HepG2 (cell line): Measurements from ENCODE around the gene UNC13D. TPM values are rescaled to one million over a fixed set of nuclear protein-coding genes. Genes with fewer than 3 reads are reported as not detected.

Source experiments
- ATAC-seq: fragments of 200-7000 bp; cut with Tn5 transposase; 3 replicates; pipeline ENCODE4 v1.9.1; 2020; ENCODE audit warnings: mild to moderate bottlenecking, moderate library complexity
- BruUV-seq: library from RNA; stranded (reverse); fragments of 400-500 nt; replicated peaks from 2 replicates; lab custom pipeline; 2021; lab: Mats Ljungman, UMichigan
- CTCF ChIA-PET: fragments of 300-600 bp; formaldehyde crosslinking; extraction: SDS; loops from one replicate; lab custom pipeline; 2021; ENCODE audit warnings: low total read pairs, inconsistent platforms, low intra/inter-chr PET ratio; lab: Yijun Ruan, JAX
- POLR2A ChIA-PET: fragments of 350-600 bp; sonication (Branson Sonifier 250); formaldehyde crosslinking; loops from one replicate; lab custom pipeline; 2020; ENCODE audit warnings: antibody characterized with exemption, inconsistent platforms; lab: Yijun Ruan, JAX
- DNase-seq: peaks from one replicate; pipeline ENCODE4 v3.0.0-alpha.2; 2015; ENCODE audit warnings: low spot score
- FAIRE-seq: peaks from 3 replicates; lab custom pipeline; 2011; peaks lifted over from hg19 to GRCh38; lab: Jason Lieb, UNC
- H2AFZ ChIP-seq: one replicate; pipeline ENCODE4 v1.6.1; 2011; ENCODE audit warnings: low read length, inconsistent platforms
- H3K27ac ChIP-seq: fragments of 300-600 bp; 3 replicates; pipeline ENCODE4 v1.8.0; 2011; ENCODE audit warnings: mixed run types, mild to moderate bottlenecking, mixed read lengths, low read length, inconsistent platforms; ENCODE audit not compliant: insufficient read depth; ENCODE audit errors: extremely low read length
- H3K27me3 ChIP-seq, 2 experiments: fragments of 200-600 bp in 1 of 2; 2 replicates in 1 of 2; 3 replicates in 1 of 2; pipeline versions ENCODE4 v1.6.0 to v1.8.0; 2011; ENCODE audit warnings: low read length in 2 of 2, mild to moderate bottlenecking in 2 of 2, moderate library complexity in 2 of 2, inconsistent platforms in 1 of 2; ENCODE audit not compliant: insufficient read depth in 2 of 2, control insufficient read depth in 1 of 2
- H3K36me3 ChIP-seq, 2 experiments: fragments of 200-600 bp in 1 of 2; replicated peaks in 1 of 2; 2 replicates in 1 of 2; 3 replicates in 1 of 2; pipeline versions ENCODE4 v1.5.1 to v1.8.0; 2011; ENCODE audit warnings: low read length in 2 of 2, inconsistent platforms in 1 of 2; ENCODE audit not compliant: insufficient read depth in 2 of 2, control insufficient read depth in 1 of 2
- H3K4me1 ChIP-seq: 2 replicates; pipeline ENCODE4 v1.5.1; 2012; ENCODE audit warnings: low read length, inconsistent platforms; ENCODE audit not compliant: insufficient read depth
- H3K4me2 ChIP-seq: 2 replicates; pipeline ENCODE4 v1.6.0; 2011; ENCODE audit warnings: low read depth, low read length, inconsistent platforms
- H3K4me3 ChIP-seq, 3 experiments: fragments of 200-600 bp in 1 of 3; sonication (generic), shearing (Covaris generic) in 1 of 3; replicated peaks in 1 of 3; 2 replicates each; pipeline ENCODE4 v1.5.1; 2011 to 2016; ENCODE audit warnings: low read length in 3 of 3, inconsistent platforms in 2 of 3, low read depth in 2 of 3, mild to moderate bottlenecking in 2 of 3, control low read depth in 1 of 3, mixed read lengths in 1 of 3; ENCODE audit not compliant: insufficient read depth in 1 of 3
- H3K79me2 ChIP-seq: one replicate; pipeline ENCODE4 v1.6.1; 2011; ENCODE audit warnings: low read length, inconsistent platforms; ENCODE audit not compliant: insufficient read depth
- H3K9ac ChIP-seq: 2 replicates; pipeline ENCODE4 v1.6.0; 2011; ENCODE audit warnings: mild to moderate bottlenecking, low read depth, low read length, inconsistent platforms; ENCODE audit not compliant: insufficient read depth
- H3K9me3 ChIP-seq: 2 replicates; pipeline ENCODE4 v1.5.1; 2012; ENCODE audit warnings: mild to moderate bottlenecking, low read length
- H4K20me1 ChIP-seq: 2 replicates; pipeline ENCODE4 v1.6.0; 2011; ENCODE audit warnings: inconsistent platforms, mild to moderate bottlenecking, low read length, moderate library complexity; ENCODE audit not compliant: insufficient read depth
- AGO2 ChIP-seq: fragments of 200-400 bp; formaldehyde crosslinking; optimal IDR thresholded peaks from 2 replicates; pipeline ENCODE3; 2017; ENCODE audit warnings: mild to moderate bottlenecking, low read depth, low read length, moderate library complexity
- E2F1 ChIP-seq: sonication (generic); formaldehyde crosslinking; IDR thresholded peaks from 2 replicates; pipeline ENCODE4 v1.5.0; 2020; ENCODE audit warnings: missing genetic modification reagents
- RBFOX2 ChIP-seq: fragments of 200-400 bp; formaldehyde crosslinking; IDR thresholded peaks from 2 replicates; pipeline ENCODE4 v1.6.1; 2017; ENCODE audit warnings: low read depth, mild to moderate bottlenecking, low read length
- STAT5B ChIP-seq: sonication (generic); formaldehyde crosslinking; IDR thresholded peaks from 2 replicates; pipeline ENCODE4 v1.4.0; 2020; ENCODE audit warnings: missing genetic modification reagents
- ZNF431 ChIP-seq: sonication (generic); formaldehyde crosslinking; IDR thresholded peaks from 2 replicates; pipeline ENCODE4 v1.9.0; 2022; ENCODE audit warnings: missing genetic modification reagents, low read depth, mild to moderate bottlenecking, borderline replicate concordance
- ZNF768 ChIP-seq: sonication (generic); formaldehyde crosslinking; IDR thresholded peaks from 2 replicates; pipeline ENCODE4 v1.4.0; 2020; ENCODE audit warnings: missing genetic modification reagents
- WGBS: methylation state at CpG from one replicate; pipeline ENCODE4 v1.1.6; 2017; ENCODE audit warnings: low lambda C conversion rate; 5-methylcytosine and 5-hydroxymethylcytosine counted together
- in situ Hi-C: cut with HindIII; loops from 2 replicates; pipeline ENCODE4 v1.10.0; 2017; ENCODE audit warnings: low pct_unique_long_range_greater_than_20kb; ENCODE audit not compliant: extremely low pct_ligation_motif_present
- intact Hi-C: fragments of 100-400 bp; cut with micrococcal nuclease; formaldehyde crosslinking; loops from one replicate; pipeline ENCODE4 v1.10.0; 2022; ENCODE audit not compliant: unreplicated experiment
- polyA plus RNA-seq, 8 experiments: library from polyadenylated mRNA; depleted of rRNA in 3 of 8; stranded (reverse) in 7 of 8; unstranded in 1 of 8; fragments of >200 nt; fragmentation: Illumina TruSeq in 4 of 8; extraction: Trizol in 4 of 8; gene quantifications; 2 replicates each; pipeline versions ENCODE4 v1.2.1 to v1.2.3, GENCODE V29; 2011 to 2016; ENCODE audit warnings: low read depth in 4 of 8, missing spikeins in 1 of 8, mixed read lengths in 1 of 8; ENCODE audit not compliant: insufficient read depth in 1 of 8
- total RNA-seq, 5 experiments: library from RNA; depleted of rRNA; stranded (reverse); fragments of >200 nt; fragmentation: Illumina TruSeq; extraction: Trizol; gene quantifications; 2 replicates each; pipeline ENCODE4 v1.2.3, GENCODE V29; 2016; ENCODE audit warnings: low read depth in 1 of 5
- TF ChIP-seq, protein P1 (sequence below): sonication (generic); formaldehyde crosslinking; IDR thresholded peaks from 2 replicates; pipeline ENCODE4 v1.5.0; 2020; ENCODE audit warnings: mild to moderate bottlenecking, missing genetic modification reagents, borderline replicate concordance

Gene UNC13D
- total and polyA plus RNA-seq, 2 of the 13 experiments (the other 11 are each of a cell fraction or from before 2014, with no cell fraction given): 29.7 to 42.7 TPM

GRCh38 chr17:75834928-75835653, 9.1 kb downstream of the UNC13D start:
- intact Hi-C loops (no loop called here), in situ Hi-C loops (no loop called here)
- no peak overlapping the region for H3K9ac ChIP-seq
- no peak overlapping the region for H2AFZ ChIP-seq
- no peaks in the 10 kb centered on the region for H3K79me2 ChIP-seq
- 90% methylated on average over 21 of the region's 24 CpGs for WGBS
- no peak overlapping the region for H3K4me3 ChIP-seq
- DNase-seq (no peak), FAIRE-seq (no peak), ATAC-seq (no peak)
- H3K9me3 ChIP-seq: no peaks in the 10 kb centered on the region
- TF ChIP-seq RBFOX2: peak; percentile 55
- no peak for TF ChIP-seq E2F1 (CRISPR knock-in tag)
- peak; percentile 25 for TF ChIP-seq AGO2
- H3K27me3 ChIP-seq: no peaks in the 10 kb centered on the region
- CTCF ChIA-PET: no interaction called here
- no peak overlapping the region for H3K4me2 ChIP-seq
- POLR2A ChIA-PET: interaction anchor here (0.6 to 3.2 kb wide), 5 partner anchors 8 to 75 kb away, joined by 3 to 15 read pairs (median 8); partner anchors contain the start of gene UNC13D
- peaks cover 22 to 38% of the 10 kb centered on the region in 2 experiments; a peak in 4 of 5 replicates for H3K36me3 ChIP-seq
- no peaks in the 10 kb centered on the region for H4K20me1 ChIP-seq
- no TSS peak for BruUV-seq
- no peaks in the 10 kb centered on the region for H3K4me1 ChIP-seq
- no peak overlapping the region for H3K27ac ChIP-seq

DNA sequence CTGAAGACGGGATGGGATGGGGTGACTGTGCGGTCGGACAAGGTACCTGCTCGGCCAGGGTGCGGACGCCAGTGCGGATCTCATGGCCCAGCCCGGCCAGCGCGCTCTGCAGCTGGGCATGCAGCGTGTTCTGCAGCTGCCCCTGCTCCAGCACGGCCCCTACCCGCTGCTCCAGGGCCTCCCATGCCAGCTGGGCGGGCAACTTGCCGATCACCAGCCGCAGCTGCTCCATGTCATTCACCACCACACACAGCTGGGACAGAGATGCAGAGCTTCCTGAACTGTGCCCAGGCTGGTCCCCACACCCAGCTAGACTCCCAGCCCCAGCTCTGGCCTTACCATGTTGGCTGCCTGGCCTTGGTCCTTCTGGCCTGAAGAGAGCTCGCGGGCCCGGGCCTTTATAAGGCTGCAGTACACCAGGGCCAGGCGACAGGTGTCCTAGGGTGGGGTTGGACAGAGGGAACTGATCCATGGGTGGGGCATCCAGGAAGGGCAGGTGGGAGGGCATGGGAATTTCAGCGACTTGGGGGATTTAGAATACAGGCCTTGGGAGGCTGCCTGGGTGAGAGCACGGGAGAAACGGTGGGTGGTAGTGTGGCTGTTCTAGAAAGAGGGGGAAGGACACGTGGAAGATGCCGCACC, 9.8 kb downstream of the UNC13D start:
- no peaks in the 10 kb centered on the region for H3K27me3 ChIP-seq
- H3K9me3 ChIP-seq: no peaks in the 10 kb centered on the region
- BruUV-seq: no TSS peak
- TF ChIP-seq STAT5B (CRISPR knock-in tag) (no peak), RBFOX2 (peak; percentile 65), AGO2 (peak; percentile 60), ZNF431 (CRISPR knock-in tag) (no peak), ZNF768 (peak; percentile 15; the same call in 1 of the 2 replicates)
- TF ChIP-seq, protein P1, sequence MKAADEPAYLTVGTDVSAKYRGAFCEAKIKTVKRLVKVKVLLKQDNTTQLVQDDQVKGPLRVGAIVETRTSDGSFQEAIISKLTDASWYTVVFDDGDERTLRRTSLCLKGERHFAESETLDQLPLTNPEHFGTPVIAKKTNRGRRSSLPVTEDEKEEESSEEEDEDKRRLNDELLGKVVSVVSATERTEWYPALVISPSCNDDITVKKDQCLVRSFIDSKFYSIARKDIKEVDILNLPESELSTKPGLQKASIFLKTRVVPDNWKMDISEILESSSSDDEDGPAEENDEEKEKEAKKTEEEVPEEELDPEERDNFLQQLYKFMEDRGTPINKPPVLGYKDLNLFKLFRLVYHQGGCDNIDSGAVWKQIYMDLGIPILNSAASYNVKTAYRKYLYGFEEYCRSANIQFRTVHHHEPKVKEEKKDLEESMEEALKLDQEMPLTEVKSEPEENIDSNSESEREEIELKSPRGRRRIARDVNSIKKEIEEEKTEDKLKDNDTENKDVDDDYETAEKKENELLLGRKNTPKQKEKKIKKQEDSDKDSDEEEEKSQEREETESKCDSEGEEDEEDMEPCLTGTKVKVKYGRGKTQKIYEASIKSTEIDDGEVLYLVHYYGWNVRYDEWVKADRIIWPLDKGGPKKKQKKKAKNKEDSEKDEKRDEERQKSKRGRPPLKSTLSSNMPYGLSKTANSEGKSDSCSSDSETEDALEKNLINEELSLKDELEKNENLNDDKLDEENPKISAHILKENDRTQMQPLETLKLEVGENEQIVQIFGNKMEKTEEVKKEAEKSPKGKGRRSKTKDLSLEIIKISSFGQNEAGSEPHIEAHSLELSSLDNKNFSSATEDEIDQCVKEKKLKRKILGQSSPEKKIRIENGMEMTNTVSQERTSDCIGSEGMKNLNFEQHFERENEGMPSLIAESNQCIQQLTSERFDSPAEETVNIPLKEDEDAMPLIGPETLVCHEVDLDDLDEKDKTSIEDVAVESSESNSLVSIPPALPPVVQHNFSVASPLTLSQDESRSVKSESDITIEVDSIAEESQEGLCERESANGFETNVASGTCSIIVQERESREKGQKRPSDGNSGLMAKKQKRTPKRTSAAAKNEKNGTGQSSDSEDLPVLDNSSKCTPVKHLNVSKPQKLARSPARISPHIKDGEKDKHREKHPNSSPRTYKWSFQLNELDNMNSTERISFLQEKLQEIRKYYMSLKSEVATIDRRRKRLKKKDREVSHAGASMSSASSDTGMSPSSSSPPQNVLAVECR (CRISPR knock-in tag): no peak
- H3K27ac ChIP-seq: no peak overlapping the region
- H3K9ac ChIP-seq: no peak overlapping the region
- WGBS: 94% methylated on average over 17 of the region's 25 CpGs
- H4K20me1 ChIP-seq: no peaks in the 10 kb centered on the region
- ATAC-seq (no peak), DNase-seq (no peak), FAIRE-seq (no peak)
- H3K79me2 ChIP-seq: no peaks in the 10 kb centered on the region
- intact Hi-C loops (no loop called here), in situ Hi-C loops (no loop called here)
- no peak overlapping the region for H3K4me2 ChIP-seq
- H2AFZ ChIP-seq: no peak overlapping the region
- H3K4me1 ChIP-seq: no peaks in the 10 kb centered on the region
- H3K4me3 ChIP-seq: no peak overlapping the region
- POLR2A ChIA-PET: interaction anchor here (0.6 to 3.2 kb wide), 5 partner anchors 9 to 74 kb away, joined by 3 to 15 read pairs (median 8); partner anchors contain the start of gene UNC13D
- CTCF ChIA-PET: no interaction called here
- peaks cover 23 to 43% of the 10 kb centered on the region in 2 experiments; a peak in 4 of 5 replicates for H3K36me3 ChIP-seq
